Uterus (tissue), 4 donors: ENCODE data around the gene C1GALT1. TPM values are rescaled to one million over a fixed set of nuclear protein-coding genes. Genes with fewer than 3 reads are reported as not detected.

ENCODE experiments used
- DNase-seq, 2 donors: peaks; one replicate each; pipeline ENCODE4 v3.0.0-alpha.2; 2019 to 2020
- H3K27ac ChIP-seq, 2 donors: fragments of 200-600 bp; sonication (generic); 1 replicate in 1 of 2; 2 replicates in 1 of 2; pipeline ENCODE4 v1.5.1; 2016 to 2018
- H3K27me3 ChIP-seq, 2 donors: fragments of 200-600 bp; sonication (generic); one replicate each; pipeline ENCODE4 v1.5.1; 2018 to 2019; ENCODE audit warnings: control low read depth in 1 of 2
- H3K36me3 ChIP-seq, 2 donors: fragments of 200-600 bp; sonication (generic); one replicate each; pipeline ENCODE4 v1.5.1; 2019; ENCODE audit warnings: control low read depth in 1 of 2
- H3K4me1 ChIP-seq, 2 donors: fragments of 200-600 bp; sonication (generic); one replicate each; pipeline ENCODE4 v1.5.1; 2018 to 2019; ENCODE audit warnings: control low read depth in 1 of 2
- H3K4me3 ChIP-seq, 2 donors: fragments of 200-600 bp; sonication (generic); 1 replicate in 1 of 2; 2 replicates in 1 of 2; pipeline ENCODE4 v1.5.1; 2018 to 2019; ENCODE audit warnings: mild to moderate bottlenecking in 1 of 2
- H3K9me3 ChIP-seq, 2 donors: fragments of 200-600 bp; sonication (generic); one replicate each; pipeline ENCODE4 v1.5.1; 2019; ENCODE audit warnings: control low read depth in 1 of 2
- POLR2A ChIP-seq, 2 donors: fragments of 450-650 bp; IDR thresholded peaks; one replicate each; pipeline ENCODE4 v1.6.1; 2016; ENCODE audit warnings: antibody characterized with exemption in 2 of 2, mild to moderate bottlenecking in 1 of 2, moderate library complexity in 1 of 2
- intact Hi-C: fragments of 100-400 bp; cut with DNase I; formaldehyde crosslinking; loops from one replicate; pipeline ENCODE4 v1.15.1; 2023; ENCODE audit warnings: low total_unique reads
- total RNA-seq, 4 donors: library from RNA; depleted of rRNA in 3 of 4; stranded (reverse); fragments of >200 nt in 3 of 4; gene quantifications; one replicate each; pipeline versions ENCODE4 v1.1.0 to v1.2.4, GENCODE V29; 2014 to 2023
- TF ChIP-seq, protein P1 (sequence below), 4 experiments: fragments of 200-600 bp in 2 of 4; fragments of 450-650 bp in 2 of 4; sonication (generic) in 2 of 4; IDR thresholded peaks; one replicate each; pipeline ENCODE4 v1.5.1; 2016 to 2019; ENCODE audit warnings: antibody characterized with exemption in 4 of 4, mild to moderate bottlenecking in 2 of 4, moderate library complexity in 1 of 4
- donor health status: DM: yes; HTN: yes; CAD: no.

C1GALT1 gene
- total RNA-seq, 4 donors from 2014 or later = 1.3 to 41.6 (median 15.1) TPM

DNA sequence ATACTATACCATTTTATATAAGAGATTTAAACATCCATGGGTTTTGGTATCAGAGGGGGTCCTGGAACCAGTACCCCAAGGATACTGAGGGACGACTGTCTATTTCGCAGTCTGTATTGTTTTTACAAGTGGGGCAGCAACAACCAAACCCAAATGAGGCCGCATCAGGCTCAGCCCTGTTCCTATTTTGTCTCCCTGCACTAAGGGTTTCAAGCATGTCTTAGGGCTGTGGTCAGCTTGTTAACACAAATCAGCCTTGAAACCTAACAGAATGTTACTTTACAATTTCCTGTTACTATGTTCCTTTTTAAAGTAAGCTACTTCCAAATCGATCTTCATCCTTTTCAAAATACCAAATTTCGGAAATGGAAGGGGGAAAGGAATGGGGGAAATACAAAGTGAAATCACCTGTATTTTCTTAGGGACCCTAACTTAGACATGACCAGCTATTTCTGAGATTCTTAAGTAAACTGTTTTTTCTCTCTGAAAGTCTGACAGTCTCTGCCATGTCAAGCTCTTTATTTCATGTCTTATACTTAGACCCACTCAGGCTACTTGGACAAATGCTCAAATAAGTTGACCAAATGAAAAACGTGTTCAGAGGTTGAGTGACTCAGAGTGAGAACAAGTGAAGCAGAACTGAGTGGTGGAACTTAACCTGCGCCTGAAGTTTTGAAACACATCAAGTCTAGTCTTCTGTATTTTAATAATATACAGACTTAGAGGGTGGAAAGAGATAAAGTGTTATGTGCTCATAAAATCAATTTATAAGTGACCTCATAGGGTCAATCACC, 75.8 kb downstream of the C1GALT1 start:
- no peaks in the 10 kb centered on the region for H3K36me3 ChIP-seq
- H3K27ac ChIP-seq = no peak overlapping the region
- no peak for DNase-seq
- H3K9me3 ChIP-seq = peaks cover 0 to 6% of the 10 kb centered on the region in 2 donors
- TF ChIP-seq, protein P1, sequence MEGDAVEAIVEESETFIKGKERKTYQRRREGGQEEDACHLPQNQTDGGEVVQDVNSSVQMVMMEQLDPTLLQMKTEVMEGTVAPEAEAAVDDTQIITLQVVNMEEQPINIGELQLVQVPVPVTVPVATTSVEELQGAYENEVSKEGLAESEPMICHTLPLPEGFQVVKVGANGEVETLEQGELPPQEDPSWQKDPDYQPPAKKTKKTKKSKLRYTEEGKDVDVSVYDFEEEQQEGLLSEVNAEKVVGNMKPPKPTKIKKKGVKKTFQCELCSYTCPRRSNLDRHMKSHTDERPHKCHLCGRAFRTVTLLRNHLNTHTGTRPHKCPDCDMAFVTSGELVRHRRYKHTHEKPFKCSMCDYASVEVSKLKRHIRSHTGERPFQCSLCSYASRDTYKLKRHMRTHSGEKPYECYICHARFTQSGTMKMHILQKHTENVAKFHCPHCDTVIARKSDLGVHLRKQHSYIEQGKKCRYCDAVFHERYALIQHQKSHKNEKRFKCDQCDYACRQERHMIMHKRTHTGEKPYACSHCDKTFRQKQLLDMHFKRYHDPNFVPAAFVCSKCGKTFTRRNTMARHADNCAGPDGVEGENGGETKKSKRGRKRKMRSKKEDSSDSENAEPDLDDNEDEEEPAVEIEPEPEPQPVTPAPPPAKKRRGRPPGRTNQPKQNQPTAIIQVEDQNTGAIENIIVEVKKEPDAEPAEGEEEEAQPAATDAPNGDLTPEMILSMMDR (IDR thresholded peaks at IDR 0.05) = no peak
- TF ChIP-seq POLR2A (IDR thresholded peaks at IDR 0.05) = no peak
- H3K4me1 ChIP-seq = no peaks in the 10 kb centered on the region
- no peak overlapping the region for H3K4me3 ChIP-seq
- no peaks in the 10 kb centered on the region for H3K27me3 ChIP-seq
- intact Hi-C loops = no loop called here

DNA sequence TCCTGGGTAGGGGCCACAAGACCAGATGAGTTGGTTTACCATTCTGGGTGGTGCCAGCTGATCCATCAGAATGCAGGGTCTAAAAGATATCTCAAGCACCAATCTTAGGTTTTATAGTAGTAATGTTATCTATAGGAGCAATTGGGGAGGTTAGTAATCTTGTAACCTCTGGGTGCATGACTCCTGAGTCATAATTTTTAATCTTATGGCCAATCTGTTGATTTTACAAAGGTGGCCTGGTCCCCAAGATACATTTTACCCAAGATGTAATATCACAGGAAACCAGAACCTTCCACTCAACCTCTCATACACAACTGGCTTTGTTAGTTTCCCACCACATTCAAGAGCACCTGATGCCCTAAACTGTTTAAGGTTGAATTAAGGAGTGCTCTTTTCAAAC, 79.5 kb downstream of the C1GALT1 start:
- no peaks in the 10 kb centered on the region for H3K27me3 ChIP-seq
- H3K4me3 ChIP-seq = no peak overlapping the region
- H3K36me3 ChIP-seq = no peaks in the 10 kb centered on the region
- intact Hi-C loops = no loop called here
- peaks cover 0 to 6% of the 10 kb centered on the region in 2 donors for H3K9me3 ChIP-seq
- DNase-seq = no peak
- no peak overlapping the region for H3K27ac ChIP-seq
- H3K4me1 ChIP-seq = no peaks in the 10 kb centered on the region
- no peak for TF ChIP-seq POLR2A (IDR thresholded peaks at IDR 0.05)
- TF ChIP-seq, protein P1 (IDR thresholded peaks at IDR 0.05) = no peak

DNA sequence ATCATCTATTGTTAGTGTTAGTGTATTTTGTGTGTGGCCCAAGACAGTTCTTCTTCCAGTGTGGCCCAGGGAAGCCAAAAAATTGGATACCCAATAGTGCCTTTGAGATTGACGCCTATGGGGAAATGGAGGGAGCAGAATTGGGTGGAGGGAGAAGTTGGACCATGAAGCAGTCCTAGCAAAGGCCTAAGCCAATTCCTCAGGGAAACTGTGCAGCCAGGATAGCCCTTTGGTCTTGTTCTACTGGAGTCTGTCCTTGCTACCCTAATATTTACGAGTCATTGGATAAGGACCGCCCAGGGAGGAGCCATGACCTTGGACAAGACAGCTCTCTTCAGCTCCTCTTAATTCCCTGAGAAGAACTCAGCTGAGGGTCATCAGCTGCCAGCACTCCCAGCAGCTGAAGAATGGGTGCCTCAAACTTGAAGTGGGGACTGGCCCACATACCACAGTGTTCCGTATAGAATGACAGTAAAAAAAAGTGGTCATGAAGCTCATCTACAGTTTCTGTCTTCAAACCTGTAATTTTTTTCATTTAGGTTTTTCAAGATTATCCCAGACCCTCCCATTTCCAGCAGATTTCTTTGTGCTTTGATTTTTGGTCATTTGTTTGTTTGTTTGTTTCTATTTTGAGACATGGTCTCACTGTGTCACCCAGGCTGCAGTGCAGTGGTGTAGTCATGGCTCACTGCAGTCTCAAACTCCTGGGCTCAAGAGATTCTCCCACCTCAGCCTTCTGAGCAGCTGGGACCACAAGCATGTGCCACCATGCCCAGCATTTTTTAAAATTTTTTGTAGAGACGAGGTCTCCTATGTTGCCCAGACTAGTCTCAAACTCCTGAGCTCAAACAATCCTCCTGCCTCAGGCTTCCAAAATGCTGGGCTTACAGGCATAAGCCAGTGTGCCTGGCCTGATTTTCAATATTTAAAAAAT, 81.2 kb downstream of the C1GALT1 start:
- H3K9me3 ChIP-seq = peaks cover 0 to 6% of the 10 kb centered on the region in 2 donors
- intact Hi-C loops = no loop called here
- no peak overlapping the region for H3K27ac ChIP-seq
- no peaks in the 10 kb centered on the region for H3K36me3 ChIP-seq
- no peak for TF ChIP-seq POLR2A (IDR thresholded peaks at IDR 0.05)
- TF ChIP-seq, protein P1 (IDR thresholded peaks at IDR 0.05) = no peak
- no peak overlapping the region for H3K4me3 ChIP-seq
- no peak for DNase-seq
- no peaks in the 10 kb centered on the region for H3K27me3 ChIP-seq
- H3K4me1 ChIP-seq = no peaks in the 10 kb centered on the region

DNA sequence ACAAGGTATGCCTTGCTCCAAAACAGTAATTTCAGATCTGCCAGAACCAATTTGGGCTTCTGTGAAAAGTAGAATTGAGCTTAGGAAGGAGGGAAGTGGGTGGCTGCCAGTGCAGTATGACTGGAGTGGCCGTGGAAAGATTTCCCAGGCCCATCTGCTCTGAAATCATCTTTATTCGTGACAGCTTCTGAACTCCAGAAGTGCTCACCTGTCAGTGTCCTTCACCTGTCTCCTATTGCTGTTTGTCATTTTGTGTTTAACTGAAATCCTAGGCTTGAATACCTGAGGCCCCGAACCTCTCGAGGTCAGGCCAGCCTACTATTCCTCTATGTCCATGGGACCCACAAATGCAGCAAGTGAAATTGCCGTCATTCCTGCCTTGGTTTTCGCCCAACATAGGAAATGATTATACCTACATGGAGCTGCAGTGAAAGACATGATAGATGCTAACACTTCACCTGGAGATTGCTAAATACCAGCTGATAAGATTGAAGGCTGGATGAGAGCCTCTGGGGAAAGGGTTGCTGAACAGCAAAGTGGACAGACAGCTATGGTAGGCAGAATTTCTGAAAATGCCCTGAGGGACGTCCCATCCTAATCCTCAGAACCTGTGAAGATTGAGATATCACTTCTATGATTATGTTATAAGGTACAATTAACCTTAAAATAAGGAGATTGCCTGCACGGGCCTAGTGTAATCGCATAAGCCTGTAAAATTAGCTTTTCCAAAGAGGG, 82.1 kb downstream of the C1GALT1 start:
- TF ChIP-seq, protein P1 (IDR thresholded peaks at IDR 0.05) = no peak
- no peak for TF ChIP-seq POLR2A (IDR thresholded peaks at IDR 0.05)

More for the DNA sequence above, 82.1 kb downstream of the C1GALT1 start:
- H3K27me3 ChIP-seq = no peaks in the 10 kb centered on the region
- peaks cover 0 to 6% of the 10 kb centered on the region in 2 donors for H3K9me3 ChIP-seq
- no peak for DNase-seq
- no peaks in the 10 kb centered on the region for H3K36me3 ChIP-seq
- intact Hi-C loops = no loop called here
- H3K4me1 ChIP-seq = no peaks in the 10 kb centered on the region
- no peak overlapping the region for H3K27ac ChIP-seq
- no peak overlapping the region for H3K4me3 ChIP-seq
